SU-DHL-6 (cell line): ENCODE data around the gene SHROOM1.

Source experiments
- EZH2phosphoT487 ChIP-seq: fragments of 200-600 bp; sonication (generic), shearing (Covaris generic); conservative IDR thresholded peaks from 2 replicates; pipeline ENCODE4 v1.6.1; 2018; ENCODE audit warnings: mild to moderate bottlenecking, antibody characterized with exemption, low read length, moderate library complexity, mixed read lengths
- TF ChIP-seq, protein P1 (sequence below): fragments of 200-600 bp; sonication (generic); IDR thresholded peaks from one replicate; pipeline ENCODE4 v1.5.1; 2017; ENCODE audit warnings: antibody characterized with exemption, mild to moderate bottlenecking, low read length, moderate library complexity; ENCODE audit not compliant: insufficient read depth, poor library complexity, severe bottlenecking

- TF ChIP-seq, protein P1, sequence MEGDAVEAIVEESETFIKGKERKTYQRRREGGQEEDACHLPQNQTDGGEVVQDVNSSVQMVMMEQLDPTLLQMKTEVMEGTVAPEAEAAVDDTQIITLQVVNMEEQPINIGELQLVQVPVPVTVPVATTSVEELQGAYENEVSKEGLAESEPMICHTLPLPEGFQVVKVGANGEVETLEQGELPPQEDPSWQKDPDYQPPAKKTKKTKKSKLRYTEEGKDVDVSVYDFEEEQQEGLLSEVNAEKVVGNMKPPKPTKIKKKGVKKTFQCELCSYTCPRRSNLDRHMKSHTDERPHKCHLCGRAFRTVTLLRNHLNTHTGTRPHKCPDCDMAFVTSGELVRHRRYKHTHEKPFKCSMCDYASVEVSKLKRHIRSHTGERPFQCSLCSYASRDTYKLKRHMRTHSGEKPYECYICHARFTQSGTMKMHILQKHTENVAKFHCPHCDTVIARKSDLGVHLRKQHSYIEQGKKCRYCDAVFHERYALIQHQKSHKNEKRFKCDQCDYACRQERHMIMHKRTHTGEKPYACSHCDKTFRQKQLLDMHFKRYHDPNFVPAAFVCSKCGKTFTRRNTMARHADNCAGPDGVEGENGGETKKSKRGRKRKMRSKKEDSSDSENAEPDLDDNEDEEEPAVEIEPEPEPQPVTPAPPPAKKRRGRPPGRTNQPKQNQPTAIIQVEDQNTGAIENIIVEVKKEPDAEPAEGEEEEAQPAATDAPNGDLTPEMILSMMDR, result no peak
- TF ChIP-seq EZH2phosphoT487, result no peak
Observed at GRCh38 chr5:132790201-132790865, 40.1 kb downstream of the SHROOM1 start.
